ENCODE results near the gene FOXB1.

DNA sequence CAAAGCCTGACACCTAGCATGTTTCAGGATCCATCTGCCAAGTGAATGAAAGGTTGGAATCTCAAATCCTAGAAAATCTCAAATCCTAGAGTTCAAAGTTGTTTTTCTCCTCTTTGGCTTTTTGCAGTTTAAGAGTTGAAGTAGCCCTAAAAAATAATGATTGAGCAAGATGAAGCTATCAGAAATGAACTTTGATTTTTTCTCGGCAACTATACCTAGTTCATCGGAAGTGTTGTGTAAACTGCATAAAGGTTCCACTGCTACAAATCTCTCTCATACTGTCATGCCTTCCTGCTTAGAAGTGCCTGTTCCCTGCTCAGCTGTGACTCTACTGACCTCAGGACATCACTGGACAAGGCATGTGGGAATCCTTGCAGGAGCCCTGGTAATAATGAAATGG is 35.8 kb upstream of the FOXB1 start:
- TF ChIP-seq, protein P1, sequence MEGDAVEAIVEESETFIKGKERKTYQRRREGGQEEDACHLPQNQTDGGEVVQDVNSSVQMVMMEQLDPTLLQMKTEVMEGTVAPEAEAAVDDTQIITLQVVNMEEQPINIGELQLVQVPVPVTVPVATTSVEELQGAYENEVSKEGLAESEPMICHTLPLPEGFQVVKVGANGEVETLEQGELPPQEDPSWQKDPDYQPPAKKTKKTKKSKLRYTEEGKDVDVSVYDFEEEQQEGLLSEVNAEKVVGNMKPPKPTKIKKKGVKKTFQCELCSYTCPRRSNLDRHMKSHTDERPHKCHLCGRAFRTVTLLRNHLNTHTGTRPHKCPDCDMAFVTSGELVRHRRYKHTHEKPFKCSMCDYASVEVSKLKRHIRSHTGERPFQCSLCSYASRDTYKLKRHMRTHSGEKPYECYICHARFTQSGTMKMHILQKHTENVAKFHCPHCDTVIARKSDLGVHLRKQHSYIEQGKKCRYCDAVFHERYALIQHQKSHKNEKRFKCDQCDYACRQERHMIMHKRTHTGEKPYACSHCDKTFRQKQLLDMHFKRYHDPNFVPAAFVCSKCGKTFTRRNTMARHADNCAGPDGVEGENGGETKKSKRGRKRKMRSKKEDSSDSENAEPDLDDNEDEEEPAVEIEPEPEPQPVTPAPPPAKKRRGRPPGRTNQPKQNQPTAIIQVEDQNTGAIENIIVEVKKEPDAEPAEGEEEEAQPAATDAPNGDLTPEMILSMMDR (IDR thresholded peaks at IDR 0.05) = no peak
- TF ChIP-seq POLR2A (IDR thresholded peaks at IDR 0.05) = no peak

Measured in thyroid gland (tissue), 4 donors.